IPS-18c (cell line): ENCODE results near the gene MEDAG.

Source experiments
- H3K4me3 ChIP-seq: 2 replicates; pipeline ENCODE4 v1.7.0; 2013; ENCODE audit warnings: low read depth, mild to moderate bottlenecking, low read length, moderate library complexity; ENCODE audit not compliant: insufficient read depth
- H3K9me3 ChIP-seq: one replicate; pipeline ENCODE4 v1.6.1; 2013; ENCODE audit warnings: mild to moderate bottlenecking, low read length, moderate library complexity; ENCODE audit not compliant: control insufficient read depth, insufficient read depth

The MEDAG gene

GRCh38 chr13:30971575-30971974 is 65.5 kb downstream of the MEDAG start:
- Histone ChIP-seq H3K9me3 (no peaks in the 10 kb centered on the region), H3K4me3 (no peak overlapping the region)

DNA sequence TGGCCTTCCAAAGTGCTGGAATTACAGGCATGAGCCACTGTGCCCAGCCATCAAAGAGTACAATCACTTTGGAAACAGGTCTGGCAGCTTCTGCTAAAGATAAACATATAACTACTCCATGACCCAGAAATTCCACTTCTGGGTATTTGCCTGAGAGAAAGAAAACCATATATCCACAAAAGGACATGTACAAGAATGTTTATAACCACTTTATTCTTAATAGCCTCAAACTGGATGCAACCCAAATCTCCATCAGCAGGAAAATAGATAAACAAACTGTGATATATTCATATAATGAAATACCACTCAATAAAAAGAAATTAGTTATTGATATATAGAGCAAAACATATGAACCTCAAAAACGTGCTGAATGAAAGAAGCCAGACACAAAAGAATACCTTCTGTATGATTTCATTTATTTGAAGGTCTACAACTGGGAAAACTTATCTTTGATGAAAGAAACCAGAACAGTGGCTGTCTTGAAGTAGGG is 66.9 kb downstream of the MEDAG start:
- H3K9me3 ChIP-seq = no peaks in the 10 kb centered on the region
- no peak overlapping the region for H3K4me3 ChIP-seq

GRCh38 chr13:30974350-30974749 is 68.3 kb downstream of the MEDAG start:
- no peaks in the 10 kb centered on the region for H3K9me3 ChIP-seq
- H3K4me3 ChIP-seq = no peak overlapping the region
